ENCODE measurements around the gene NSMCE1.

NSMCE1 gene

GRCh38 chr16:27189335-27189972 is 79.1 kb downstream of the NSMCE1 start:
- no peak for DNase-seq

- DNase-seq, result no peak
Observed at GRCh38 chr16:27188633-27189032, 79.9 kb downstream of the NSMCE1 start.

- DNase-seq, result no peak
Observed at GRCh38 chr16:27185776-27186130, 82.8 kb downstream of the NSMCE1 start.

GRCh38 chr16:27182906-27183405 is 85.6 kb downstream of the NSMCE1 start:
- no peak for DNase-seq

- no peak for DNase-seq
Observed at GRCh38 chr16:27181019-27181790, 87.4 kb downstream of the NSMCE1 start.

GRCh38 chr16:27179500-27180072 is 89.0 kb downstream of the NSMCE1 start:
- peak; percentile 82 for DNase-seq

GRCh38 chr16:27177031-27177774 is 91.4 kb downstream of the NSMCE1 start:
- DNase-seq, result no peak

- no peak for DNase-seq
Observed at GRCh38 chr16:27175888-27176287, 92.7 kb downstream of the NSMCE1 start.

Measured in CD4-positive, alpha-beta T cell treated with Interferon gamma for 1 hour (primary cell).